ENCODE results near the gene KRABD2. TPM values are rescaled to one million over a fixed set of nuclear protein-coding genes. Genes with fewer than 3 reads are reported as not detected.

KRABD2 gene

DNA sequence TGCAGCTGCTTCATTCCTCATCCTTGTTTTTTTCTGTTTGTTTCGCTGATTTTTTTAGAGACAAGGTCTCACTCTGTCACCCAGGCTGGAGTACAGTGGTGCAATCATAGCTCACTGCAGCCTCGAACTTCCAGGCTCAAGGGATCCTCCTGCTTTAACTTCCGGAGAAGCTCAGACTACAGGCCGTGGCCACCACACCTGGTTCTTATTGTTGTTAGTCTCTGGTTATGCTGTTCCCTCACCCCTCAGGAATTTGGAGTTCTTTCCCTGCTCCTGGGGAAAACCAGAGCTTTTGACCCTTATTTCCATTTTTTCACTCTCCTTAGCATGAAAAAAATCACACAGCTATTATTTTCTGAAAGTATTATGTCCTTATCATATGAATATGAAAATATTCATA, 35.0 kb downstream of the KRABD2 start:
- no peak for DNase-seq
- H3K4me1 Mint-ChIP-seq: peaks cover 11% of the 10 kb centered on the region
- no peak overlapping the region for H3K4me3 Mint-ChIP-seq
- H3K9me3 Mint-ChIP-seq (ENCODE audit: low read depth): no peaks in the 10 kb centered on the region
- CTCF ChIA-PET: interaction anchor here (0.7 to 1.2 kb wide), 3 partner anchors 42 to 444 kb away, joined by 3 read pairs; partner anchors contain the start of gene SLC25A35
- POLR2A ChIA-PET: no interaction called here
- no peaks in the 10 kb centered on the region for H3K36me3 Mint-ChIP-seq (ENCODE audit: low read depth)
- intact Hi-C loops (cut with DNase I, micrococcal nuclease): no loop called here
- ATAC-seq: no peak
- no peak overlapping the region for H3K27ac Mint-ChIP-seq
- H3K27me3 Mint-ChIP-seq: peaks cover 3% of the 10 kb centered on the region

DNA sequence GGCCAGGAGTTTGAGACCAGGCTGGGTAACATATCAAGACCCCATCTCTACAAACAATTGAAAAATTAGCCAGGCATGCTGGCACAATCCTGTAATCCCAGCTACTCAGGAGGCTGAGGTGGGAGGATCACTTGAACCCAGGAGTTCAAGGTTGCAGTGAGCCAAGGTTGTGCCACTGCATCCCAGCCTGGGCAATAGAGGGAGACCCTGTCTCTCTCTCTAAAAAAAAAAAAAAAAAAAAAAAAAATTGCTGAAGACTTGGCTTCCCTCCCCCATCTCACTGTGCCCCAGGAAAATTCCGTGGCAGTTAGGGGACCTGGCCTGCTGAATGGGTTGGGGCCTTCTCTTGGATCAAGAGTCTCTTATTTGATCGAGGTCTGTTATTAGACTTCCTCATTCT, 37.0 kb downstream of the KRABD2 start, which contains the start of gene ODF4:
ODF4 (plus strand) TSS at position 301 of the 400 bp plus-strand sequence. CDS start 212 bp downstream, outside the sequence.
- no peaks in the 10 kb centered on the region for H3K36me3 Mint-ChIP-seq (ENCODE audit: low read depth)
- ChIA-PET POLR2A (no interaction called here), CTCF (no interaction called here)
- no peaks in the 10 kb centered on the region for H3K9me3 Mint-ChIP-seq (ENCODE audit: low read depth)
- DNase-seq (no peak), ATAC-seq (no peak)
- no peak within 1 kb of the TSS for H3K4me3 Mint-ChIP-seq
- H3K27ac Mint-ChIP-seq: no peak within 1 kb of the TSS
- no peaks in the 10 kb centered on the region for H3K27me3 Mint-ChIP-seq
- H3K4me1 Mint-ChIP-seq: peaks cover 11% of the 10 kb centered on the region
- intact Hi-C loops (cut with DNase I, micrococcal nuclease): no loop called here

DNA sequence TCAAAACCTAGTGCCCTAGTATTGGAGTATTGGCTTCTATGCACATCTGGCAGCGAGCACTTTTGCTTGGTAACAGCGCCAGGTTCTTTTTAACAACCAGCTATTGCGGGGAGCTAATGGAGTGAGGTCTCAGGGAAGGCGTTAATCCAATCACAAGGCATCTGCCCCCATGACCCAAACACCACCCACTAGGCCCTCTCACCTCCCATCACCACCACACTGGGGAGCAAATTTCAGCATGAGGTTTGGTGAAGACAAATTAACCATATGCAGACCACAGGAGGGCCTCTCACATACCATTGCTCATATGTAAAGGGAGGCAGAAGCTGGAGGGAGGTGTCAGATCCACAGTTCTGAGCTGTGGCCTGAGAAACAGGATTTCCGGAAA, 37.8 kb downstream of the KRABD2 start:
- no peaks in the 10 kb centered on the region for H3K36me3 Mint-ChIP-seq (ENCODE audit: low read depth)
- ChIA-PET POLR2A (interaction anchor here (1.0 to 1.2 kb wide), 2 partner anchors 9 to 12 kb away, joined by 3 to 4 read pairs; no protein-coding TSS in a partner anchor), CTCF (interaction anchor here (0.8 to 1.8 kb wide), 5 partner anchors 13 to 278 kb away, joined by 4 to 7 read pairs (median 4); partner anchors contain the start of gene KRABD2)
- H3K27ac Mint-ChIP-seq: no peak overlapping the region
- no peaks in the 10 kb centered on the region for H3K27me3 Mint-ChIP-seq
- peaks cover 11% of the 10 kb centered on the region for H3K4me1 Mint-ChIP-seq
- no peaks in the 10 kb centered on the region for H3K9me3 Mint-ChIP-seq (ENCODE audit: low read depth)
- ATAC-seq: no peak
- intact Hi-C loops (cut with DNase I, micrococcal nuclease): no loop called here
- no peak for DNase-seq
- H3K4me3 Mint-ChIP-seq: no peak overlapping the region

DNA sequence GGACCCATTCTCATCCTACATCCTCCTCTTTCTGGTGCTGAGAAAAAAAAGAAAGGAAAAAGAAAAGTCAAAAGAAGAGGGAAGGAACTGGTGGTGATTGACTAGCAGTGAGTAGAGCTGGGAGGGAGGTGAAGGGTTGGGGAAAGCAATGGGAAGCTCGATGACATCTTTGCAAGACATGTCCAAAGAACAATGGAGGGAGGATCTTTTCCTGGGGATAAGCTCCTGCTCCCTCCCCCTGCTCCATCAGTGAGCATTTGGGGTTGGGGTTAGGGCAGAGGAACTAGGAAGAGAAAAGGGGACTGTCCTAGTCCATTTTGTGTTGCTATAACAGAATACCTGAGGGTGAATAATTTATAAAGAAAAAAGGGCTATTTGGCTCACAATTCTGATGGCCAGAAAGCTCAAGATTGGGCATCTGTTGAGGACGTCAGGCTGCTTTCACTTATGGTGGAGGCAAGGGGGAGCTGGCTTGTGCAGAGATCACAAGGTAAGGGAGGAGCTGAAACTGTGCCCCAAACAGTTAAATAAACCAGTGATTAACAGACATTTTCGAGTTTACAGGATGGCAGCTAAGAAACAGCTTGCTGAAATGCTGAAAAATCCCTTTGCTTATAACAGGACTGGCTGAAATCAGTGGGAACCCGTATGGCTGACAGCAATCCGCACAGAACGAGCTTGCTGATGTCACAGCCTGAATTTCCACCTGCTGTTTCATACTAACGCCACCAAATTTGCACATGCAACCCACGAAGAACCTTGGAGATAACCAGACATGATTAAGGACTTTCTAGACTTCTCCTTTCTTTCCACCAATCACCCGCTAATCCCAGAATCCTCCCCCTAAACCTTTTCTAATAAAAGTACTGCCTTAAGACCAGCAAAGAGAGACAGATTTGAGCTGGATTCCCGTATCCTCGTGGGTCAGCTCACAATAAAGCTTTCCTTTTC, 38.4 kb downstream of the KRABD2 start:
- ATAC-seq: peak; percentile 39

DNA sequence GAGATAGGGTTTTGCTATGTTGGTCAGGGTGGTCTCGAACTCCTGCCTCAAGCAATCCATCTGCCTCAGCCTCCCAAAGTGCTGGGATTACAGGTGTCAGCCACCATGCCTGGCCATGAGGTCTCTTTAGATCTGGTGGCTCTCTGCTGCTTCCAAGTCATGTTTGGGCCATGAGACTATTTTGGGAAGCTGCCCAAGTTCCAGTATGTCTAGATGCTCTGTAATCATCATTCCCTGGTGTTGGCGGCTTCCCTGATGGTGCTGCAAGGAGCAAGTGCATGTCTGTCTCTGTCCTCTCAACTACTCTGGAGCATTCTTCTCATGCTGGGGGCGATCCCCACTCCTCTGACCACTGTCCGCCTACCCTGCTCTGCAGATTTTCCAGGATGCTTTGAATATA, 43.2 kb downstream of the KRABD2 start:
- Mint-ChIP-seq H3K27me3 (peaks cover 5% of the 10 kb centered on the region), H3K36me3 (ENCODE audit: low read depth) (no peaks in the 10 kb centered on the region), H3K27ac (no peak overlapping the region), H3K9me3 (ENCODE audit: low read depth) (no peaks in the 10 kb centered on the region), H3K4me1 (peaks cover 7% of the 10 kb centered on the region), H3K4me3 (no peak overlapping the region)
- POLR2A ChIA-PET: no interaction called here
- no peak for ATAC-seq
- no peak for DNase-seq
- CTCF ChIA-PET: no interaction called here
- intact Hi-C loops (cut with DNase I, micrococcal nuclease): no loop called here

More for the DNA sequence above, 38.4 kb downstream of the KRABD2 start:
- Mint-ChIP-seq H3K27ac (no peak overlapping the region), H3K27me3 (no peaks in the 10 kb centered on the region), H3K36me3 (ENCODE audit: low read depth) (no peaks in the 10 kb centered on the region), H3K4me1 (peaks cover 11% of the 10 kb centered on the region), H3K4me3 (no peak overlapping the region), H3K9me3 (ENCODE audit: low read depth) (no peaks in the 10 kb centered on the region)
- ChIA-PET POLR2A (interaction anchor here (1.0 to 1.2 kb wide), 2 partner anchors 9 to 11 kb away, joined by 3 to 4 read pairs; no protein-coding TSS in a partner anchor), CTCF (interaction anchor here (0.5 to 1.8 kb wide), 7 partner anchors 12 to 277 kb away, joined by 3 to 7 read pairs (median 4); partner anchors contain the start of gene KRABD2)
- intact Hi-C loops (cut with DNase I, micrococcal nuclease): no loop called here
- DNase-seq: peak; percentile 32

DNA sequence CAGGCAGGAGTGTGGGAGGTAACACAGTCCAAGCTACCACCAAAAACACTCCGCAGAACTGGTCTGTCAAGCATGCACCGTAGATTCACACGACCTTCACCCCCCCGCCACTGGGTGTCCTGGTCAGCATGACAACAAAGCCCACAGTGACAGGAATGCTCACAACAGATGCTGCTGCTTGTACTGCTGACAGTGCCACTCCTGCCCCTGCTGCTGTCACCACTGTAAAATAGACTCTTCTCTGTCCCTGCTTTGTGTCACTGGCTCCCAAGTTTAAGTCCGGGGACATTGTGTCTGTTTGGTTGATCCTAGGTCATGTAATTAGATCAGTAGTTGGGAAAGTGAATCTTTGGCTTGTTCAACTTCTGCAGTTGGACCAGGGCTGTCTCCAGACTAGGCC, 43.8 kb downstream of the KRABD2 start:
- no peak for ATAC-seq
- CTCF ChIA-PET: no interaction called here
- no peaks in the 10 kb centered on the region for H3K36me3 Mint-ChIP-seq (ENCODE audit: low read depth)
- DNase-seq: no peak
- H3K27me3 Mint-ChIP-seq: peaks cover 9% of the 10 kb centered on the region
- intact Hi-C loops (cut with DNase I, micrococcal nuclease): no loop called here
- POLR2A ChIA-PET: no interaction called here
- H3K9me3 Mint-ChIP-seq (ENCODE audit: low read depth): no peaks in the 10 kb centered on the region
- H3K27ac Mint-ChIP-seq: no peak overlapping the region
- H3K4me1 Mint-ChIP-seq: peaks cover 1% of the 10 kb centered on the region
- H3K4me3 Mint-ChIP-seq: no peak overlapping the region

DNA sequence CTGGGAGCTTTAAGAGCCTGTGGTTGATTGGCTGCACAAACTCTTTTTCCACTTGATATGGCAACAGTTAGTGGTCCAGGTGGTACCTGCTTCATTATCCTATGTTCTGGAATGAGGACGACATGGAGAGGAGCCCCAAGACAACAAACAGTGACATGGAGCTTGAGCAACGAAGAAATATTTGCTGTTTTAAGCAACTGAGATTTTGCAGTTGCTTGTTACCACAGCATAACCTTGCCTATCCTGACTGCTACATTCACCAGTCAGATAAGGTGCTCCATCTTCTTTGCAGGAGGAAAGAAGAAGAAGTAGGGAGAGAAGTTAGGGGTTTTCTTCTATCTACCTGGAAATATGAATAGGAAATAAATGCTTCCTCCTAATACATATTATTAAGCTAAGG, 44.4 kb downstream of the KRABD2 start:
- Mint-ChIP-seq H3K27me3 (peaks cover 14% of the 10 kb centered on the region), H3K27ac (no peak overlapping the region), H3K4me3 (no peak overlapping the region), H3K4me1 (no peaks in the 10 kb centered on the region), H3K9me3 (ENCODE audit: low read depth) (no peaks in the 10 kb centered on the region), H3K36me3 (ENCODE audit: low read depth) (no peaks in the 10 kb centered on the region)
- intact Hi-C loops (cut with DNase I, micrococcal nuclease): no loop called here
- CTCF ChIA-PET: interaction anchor here (1.1 kb wide), 1 partner anchor 45 kb away, joined by 4 read pairs; the partner anchor contains the start of gene KRABD2
- DNase-seq (no peak), ATAC-seq (no peak)
- POLR2A ChIA-PET: interaction anchor here (0.7 kb wide), 1 partner anchor 28 kb away, joined by 3 read pairs; no protein-coding TSS in a partner anchor

DNA sequence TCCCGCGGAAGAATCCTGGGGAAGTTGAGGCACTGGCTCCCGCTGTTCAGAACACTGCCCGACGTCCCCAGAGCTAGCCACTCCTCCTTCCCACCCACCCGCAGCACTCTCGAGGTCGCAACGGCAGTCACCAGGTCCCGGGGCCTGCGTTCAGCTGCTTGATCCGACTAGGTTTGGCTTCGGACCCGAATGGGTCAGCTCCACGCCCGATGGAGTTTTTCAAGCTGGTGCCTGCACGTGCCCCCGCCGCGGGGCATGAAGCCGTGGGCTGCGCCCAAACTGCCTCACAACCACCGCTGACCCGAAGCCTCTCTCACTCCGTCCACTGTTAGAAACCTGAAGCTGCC, 49.2 kb downstream of the KRABD2 start:
- CTCF ChIA-PET: interaction anchor here (0.7 to 1.4 kb wide), 6 partner anchors 8 to 102 kb away, joined by 3 to 5 read pairs (median 3); no protein-coding TSS in a partner anchor
- POLR2A ChIA-PET: interaction anchor here (1.0 to 1.7 kb wide), 4 partner anchors 11 to 49 kb away, joined by 3 to 6 read pairs (median 4); partner anchors contain the start of genes KRABD2 and SLC25A35
- intact Hi-C loops (cut with DNase I, micrococcal nuclease): no loop called here
- Mint-ChIP-seq H3K27ac (no peak overlapping the region), H3K9me3 (ENCODE audit: low read depth) (no peaks in the 10 kb centered on the region), H3K36me3 (ENCODE audit: low read depth) (no peaks in the 10 kb centered on the region), H3K27me3 (peaks cover 33% of the 10 kb centered on the region), H3K4me3 (peak overlapping the region; percentile 58), H3K4me1 (peaks cover 9% of the 10 kb centered on the region)
- DNase-seq (no peak), ATAC-seq (no peak)

Other genes starting within 250 kb of the KRABD2 start
- 10 to 100 TPM; 46.5 to 55.9 TPM for gene PER1, start 224.3 kb downstream of the KRABD2 start, total RNA-seq
- 10 to 100 TPM; 26.7 to 27.8 TPM for gene VAMP2, start 213.8 kb downstream of the KRABD2 start, total RNA-seq
- 10 to 100 TPM; 24.0 to 34.4 TPM for gene TMEM107, start 200.3 kb downstream of the KRABD2 start, total RNA-seq
- gene BORCS6, start 186.5 kb downstream of the KRABD2 start, total RNA-seq: 1 to 10 TPM; 3.9 to 4.5 TPM
- 100 to 1,000 TPM; 173 to 226 TPM for gene AURKB, start 166.1 kb downstream of the KRABD2 start, total RNA-seq
- 10 to 100 TPM; 49.3 to 57.9 TPM for gene CTC1, start 128.6 kb downstream of the KRABD2 start, total RNA-seq
- 100 to 1,000 TPM; 113 to 141 TPM for gene PFAS, start 127.4 kb downstream of the KRABD2 start, total RNA-seq
- 10 to 100 TPM; 37.9 to 40.1 TPM for gene RANGRF, start 88.0 kb downstream of the KRABD2 start, total RNA-seq
- gene SLC25A35, start 81.3 kb downstream of the KRABD2 start, total RNA-seq: 1 to 10 TPM; 1.9 to 2.3 TPM
- not detected for gene ARHGEF15, start 66.5 kb downstream of the KRABD2 start, total RNA-seq
- gene ODF4, start 36.9 kb downstream of the KRABD2 start, total RNA-seq: not detected
- 1,000 to 10,000 TPM; 3,064 to 3,721 TPM for gene RPL26, start 6.5 kb upstream of the KRABD2 start, total RNA-seq
- not detected for gene RNF222, start 21.1 kb upstream of the KRABD2 start, total RNA-seq
- 10 to 100 TPM; 51.9 to 58.6 TPM for gene NDEL1, start 59.2 kb upstream of the KRABD2 start, total RNA-seq